Measurements from ENCODE around the gene MTFR1L.

Gene MTFR1L

DNA sequence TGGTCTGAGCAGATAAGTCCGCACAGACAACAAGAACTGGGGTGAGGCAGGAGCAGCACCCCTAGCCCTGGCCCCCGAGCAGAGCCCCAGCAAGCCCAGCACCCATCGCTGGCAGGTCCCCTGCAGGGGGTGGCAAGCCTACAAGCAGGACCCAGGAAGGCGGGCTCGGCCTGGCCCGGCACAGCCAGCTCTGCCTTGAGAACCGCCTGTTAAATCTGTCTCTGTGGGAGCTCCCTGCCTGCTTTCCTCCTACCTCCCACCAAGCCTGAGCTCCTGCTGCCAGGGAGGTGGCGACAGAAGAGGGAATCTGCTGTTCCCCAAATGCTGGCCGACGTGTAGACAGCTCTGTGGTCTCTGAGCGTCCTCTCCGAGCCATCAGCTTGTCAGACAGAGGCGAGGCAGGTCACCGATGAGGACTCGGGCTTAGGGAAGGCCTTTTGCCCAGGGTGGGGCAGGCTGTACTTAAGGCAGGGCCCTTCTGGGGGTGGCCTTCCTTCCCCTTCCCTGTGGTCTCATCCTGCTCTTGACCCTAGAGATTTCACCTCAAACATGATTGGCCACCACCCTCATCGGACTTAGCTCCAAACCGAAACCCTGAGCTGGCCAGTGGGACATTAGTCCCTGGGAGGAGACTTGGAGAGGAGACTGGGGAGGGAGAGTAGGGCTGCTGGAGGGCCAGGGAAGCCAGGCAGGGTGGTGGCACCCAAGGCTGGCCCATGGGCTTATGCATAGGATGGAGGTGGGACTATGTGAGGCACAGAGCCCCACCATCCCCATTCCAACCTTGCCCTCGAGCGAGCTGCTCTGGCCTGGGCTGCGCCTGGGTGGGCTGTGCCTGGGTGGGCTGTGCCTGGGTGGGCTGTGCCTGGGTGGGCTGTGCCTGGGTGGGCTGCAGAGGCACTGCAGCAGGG is 12.0 kb upstream of the MTFR1L start:
- DNase-seq (ENCODE audit: low read depth in 2 of 2) = no peak

DNA sequence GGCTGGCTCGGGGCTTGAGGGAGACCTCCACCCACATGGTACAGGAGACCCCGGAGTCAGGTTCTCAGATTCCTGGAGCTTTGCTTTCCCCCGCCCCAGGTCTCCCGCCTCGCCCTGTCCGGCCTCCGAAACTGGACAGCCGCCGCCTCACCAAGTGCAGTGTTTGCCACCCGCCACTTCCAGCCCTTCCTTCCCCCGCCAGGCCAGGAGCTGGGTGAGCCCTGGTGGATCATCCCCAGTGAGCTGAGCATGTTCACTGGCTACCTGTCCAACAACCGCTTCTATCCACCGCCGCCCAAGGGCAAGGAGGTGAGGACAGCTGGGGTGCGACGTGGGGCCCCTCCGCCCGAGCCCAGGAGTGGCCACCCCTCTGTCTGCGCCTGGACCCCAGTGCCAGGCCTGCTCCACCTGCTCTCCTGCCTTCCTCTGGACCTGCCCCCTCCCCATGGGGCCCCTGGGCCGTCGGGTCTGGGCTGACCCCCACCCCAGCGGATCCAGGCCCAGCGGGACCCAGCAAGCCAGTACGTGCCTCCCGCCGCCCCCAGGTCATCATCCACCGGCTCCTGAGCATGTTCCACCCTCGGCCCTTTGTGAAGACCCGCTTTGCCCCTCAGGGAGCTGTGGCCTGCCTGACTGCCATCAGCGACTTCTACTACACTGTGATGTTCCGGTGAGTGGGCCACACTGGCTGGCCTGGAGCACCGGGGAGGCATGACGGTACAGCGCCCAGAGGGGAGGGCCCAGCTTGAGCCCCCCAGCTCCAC is 11.1 kb upstream of the MTFR1L start:
- DNase-seq (ENCODE audit: low read depth in 2 of 2) = no peak

DNA sequence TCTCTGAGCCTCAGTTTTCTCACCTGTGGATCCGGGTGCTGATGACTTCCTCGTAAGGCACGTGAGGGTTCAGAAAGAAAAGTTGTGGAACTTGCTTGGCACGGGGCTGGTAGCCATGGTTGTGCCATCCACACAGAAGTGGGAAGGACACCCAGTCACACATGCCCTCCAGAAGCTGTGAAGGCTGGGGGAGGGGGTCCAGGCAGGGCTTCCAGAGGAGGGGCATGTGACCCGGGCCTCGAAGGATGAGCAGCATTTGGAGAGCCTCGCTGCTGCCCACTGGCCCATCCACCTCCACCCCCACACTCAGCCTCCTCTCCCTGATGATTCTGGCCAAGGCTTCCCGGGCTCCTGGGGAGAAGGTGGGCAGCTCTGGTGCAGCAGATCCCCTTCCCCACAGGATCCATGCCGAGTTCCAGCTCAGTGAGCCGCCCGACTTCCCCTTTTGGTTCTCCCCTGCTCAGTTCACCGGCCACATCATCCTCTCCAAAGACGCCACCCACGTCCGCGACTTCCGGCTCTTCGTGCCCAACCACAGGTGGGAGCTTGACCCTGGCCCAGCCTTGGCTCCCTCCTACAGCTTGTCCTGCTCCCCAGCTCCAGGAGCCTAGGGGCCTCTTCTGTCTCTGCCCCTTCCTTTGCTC is 10.3 kb upstream of the MTFR1L start:
- DNase-seq (ENCODE audit: low read depth in 2 of 2) = no peak

DNA sequence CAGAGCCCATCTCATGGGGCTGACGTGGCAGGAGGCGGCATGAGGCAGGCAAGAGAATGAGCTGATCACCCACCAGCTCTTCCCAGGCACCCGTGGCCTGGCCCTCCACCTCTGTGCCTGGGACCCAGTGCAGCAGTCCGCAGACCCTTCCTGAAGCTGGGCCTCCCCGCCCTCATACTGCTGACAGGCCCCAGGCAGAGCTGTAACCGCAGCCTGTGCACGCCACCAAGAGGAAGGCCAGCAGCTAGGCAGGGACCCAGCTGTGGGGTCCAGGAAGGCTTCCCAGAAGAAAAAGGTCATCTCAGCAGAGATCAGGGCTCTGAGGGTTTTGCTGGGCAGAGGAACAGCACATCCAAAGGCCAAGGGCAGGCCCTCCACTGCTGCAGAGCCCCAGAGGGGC is 9.8 kb upstream of the MTFR1L start:
- no peak for DNase-seq (ENCODE audit: low read depth in 2 of 2)

DNA sequence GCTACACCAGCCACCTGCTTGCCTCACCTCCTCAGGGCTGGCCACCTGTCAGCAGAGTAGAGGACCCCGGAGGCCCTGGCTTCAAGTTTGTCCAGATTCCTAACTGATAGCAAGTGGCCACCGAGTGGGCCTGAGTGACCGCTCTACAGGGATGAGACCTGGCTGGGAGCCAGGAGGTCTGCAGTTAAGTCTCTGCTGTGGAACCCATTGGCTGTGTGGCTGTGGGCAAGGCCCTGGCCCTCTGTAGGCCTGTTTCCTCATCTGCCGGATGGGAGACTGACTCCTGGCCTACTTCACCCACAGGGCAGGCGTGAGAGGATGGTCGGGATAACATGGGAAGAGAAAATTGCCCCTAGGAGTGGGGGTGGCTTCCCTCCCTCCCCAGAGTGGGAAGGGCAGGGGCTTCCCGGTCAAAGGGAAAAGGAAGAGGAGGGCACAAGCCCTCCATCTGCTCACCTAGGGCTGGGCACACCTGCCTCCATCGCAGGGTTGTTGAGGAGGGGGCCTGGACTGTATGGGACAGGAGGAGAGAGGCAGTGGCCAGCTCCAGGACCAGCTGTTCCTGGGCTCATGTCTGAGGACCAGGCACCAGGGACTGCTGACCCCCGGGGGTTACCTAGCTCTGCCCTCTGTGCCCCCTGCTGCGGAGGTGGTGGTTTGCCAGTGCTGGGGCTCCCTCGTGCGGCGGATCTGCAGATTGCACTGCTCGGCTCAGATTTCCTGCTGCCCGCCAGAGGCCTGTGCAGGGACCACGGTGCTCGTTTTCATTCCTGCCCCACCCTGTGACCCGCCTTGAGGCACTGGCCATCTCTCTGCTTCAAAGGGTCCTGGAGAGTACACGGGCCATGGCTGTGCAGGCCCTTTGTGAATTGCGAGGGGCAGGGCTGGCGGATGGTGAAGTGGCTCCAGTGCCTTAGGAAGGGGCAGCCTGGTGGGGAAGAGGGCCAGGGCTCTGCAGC is 9.1 kb upstream of the MTFR1L start:
- peak; percentile 77 to 84 for DNase-seq (ENCODE audit: low read depth in 2 of 2)

DNA sequence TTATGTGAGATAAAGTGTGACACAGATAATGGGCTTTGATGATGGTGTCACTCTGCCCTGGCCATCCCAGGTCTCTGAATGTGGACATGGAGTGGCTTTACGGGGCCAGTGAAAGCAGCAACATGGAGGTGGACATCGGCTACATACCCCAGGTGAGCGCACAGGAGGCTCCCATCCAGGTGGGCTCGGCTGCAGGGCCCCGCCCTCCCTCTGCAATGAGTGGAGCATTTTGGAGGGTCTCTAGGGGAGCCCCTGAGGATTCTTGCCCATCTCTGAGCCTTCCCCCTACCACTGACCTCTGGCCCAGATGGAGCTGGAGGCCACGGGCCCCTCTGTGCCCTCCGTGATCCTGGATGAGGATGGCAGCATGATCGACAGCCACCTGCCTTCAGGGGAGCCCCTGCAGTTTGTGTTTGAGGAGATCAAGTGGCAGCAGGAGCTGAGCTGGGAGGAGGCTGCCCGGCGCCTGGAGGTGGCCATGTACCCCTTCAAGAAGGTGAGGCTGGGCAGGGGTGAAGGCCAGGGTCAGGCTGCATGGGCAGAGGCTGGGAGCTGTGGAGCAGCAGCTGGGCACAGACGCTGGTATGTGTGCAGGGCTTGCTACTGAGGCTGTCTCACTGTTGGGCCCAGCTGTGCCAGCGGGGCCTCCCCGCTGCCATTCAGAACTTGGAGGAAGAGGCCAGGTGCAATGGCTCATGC is 8.2 kb upstream of the MTFR1L start:
- no peak for DNase-seq (ENCODE audit: low read depth in 2 of 2)

DNA sequence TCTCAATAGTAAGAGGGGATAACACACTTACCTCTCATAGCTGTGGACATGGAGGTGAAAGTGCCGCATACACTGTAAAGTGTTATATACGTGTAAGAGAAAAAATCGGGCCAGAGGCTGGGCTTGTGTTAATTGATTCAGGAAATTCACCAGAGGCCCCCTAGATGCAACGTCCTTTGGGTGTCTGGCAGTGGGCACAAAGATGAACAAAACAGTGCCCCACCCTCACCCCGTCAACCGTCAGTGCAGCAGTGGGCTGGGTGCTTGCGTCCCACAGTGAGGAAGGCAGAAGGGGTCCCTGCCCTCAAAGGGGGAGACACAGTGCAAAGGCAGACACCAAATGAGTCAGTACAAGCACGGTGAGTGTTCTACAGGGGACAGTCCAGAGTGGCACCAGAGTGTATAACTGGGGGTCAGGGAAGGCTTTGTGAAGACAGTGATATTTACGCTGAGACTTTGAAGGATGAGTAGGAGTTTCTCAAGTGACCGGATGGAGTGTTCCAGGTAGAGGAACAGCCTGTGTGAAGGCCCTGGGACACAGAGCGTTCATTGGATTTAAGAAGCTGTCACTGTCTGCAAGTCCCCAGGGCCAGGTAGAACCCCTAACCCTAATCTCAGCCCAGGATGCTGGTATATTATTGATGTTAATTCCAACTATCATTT is 6.6 kb upstream of the MTFR1L start:
- no peak for DNase-seq (ENCODE audit: low read depth in 2 of 2)

DNA sequence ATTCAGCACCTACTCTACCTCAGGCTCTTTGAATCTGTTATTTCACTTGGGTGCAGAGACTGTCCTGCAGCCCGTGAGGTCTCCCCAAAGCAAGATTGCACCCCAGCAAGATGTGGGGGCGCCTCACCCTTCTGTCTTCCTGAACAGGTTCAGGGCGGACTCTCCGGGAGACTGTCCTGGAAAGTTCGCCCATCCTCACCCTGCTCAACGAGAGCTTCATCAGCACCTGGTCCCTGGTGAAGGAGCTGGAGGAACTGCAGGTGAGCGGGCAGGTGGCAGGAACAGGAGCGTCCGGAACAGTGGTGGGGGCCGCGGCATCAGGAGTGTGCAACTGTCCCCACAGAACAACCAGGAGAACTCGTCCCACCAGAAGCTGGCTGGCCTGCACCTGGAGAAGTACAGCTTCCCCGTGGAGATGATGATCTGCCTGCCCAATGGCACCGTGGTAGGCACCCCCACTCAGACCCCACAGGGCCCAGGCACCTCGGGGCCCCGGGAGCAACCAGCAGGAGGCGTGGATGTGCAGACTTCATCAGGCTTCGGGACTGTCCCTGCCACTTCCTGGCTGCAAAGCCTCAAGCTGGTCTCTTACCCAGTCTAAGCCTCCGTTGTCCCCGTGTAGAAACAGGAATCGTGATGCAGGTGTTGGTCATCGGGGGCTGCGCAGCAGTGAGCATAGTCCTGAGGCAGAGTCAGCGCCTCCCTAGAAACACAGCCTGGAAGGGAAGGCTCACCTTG is 5.9 kb upstream of the MTFR1L start:
- DNase-seq (ENCODE audit: low read depth in 2 of 2) = no peak

DNA sequence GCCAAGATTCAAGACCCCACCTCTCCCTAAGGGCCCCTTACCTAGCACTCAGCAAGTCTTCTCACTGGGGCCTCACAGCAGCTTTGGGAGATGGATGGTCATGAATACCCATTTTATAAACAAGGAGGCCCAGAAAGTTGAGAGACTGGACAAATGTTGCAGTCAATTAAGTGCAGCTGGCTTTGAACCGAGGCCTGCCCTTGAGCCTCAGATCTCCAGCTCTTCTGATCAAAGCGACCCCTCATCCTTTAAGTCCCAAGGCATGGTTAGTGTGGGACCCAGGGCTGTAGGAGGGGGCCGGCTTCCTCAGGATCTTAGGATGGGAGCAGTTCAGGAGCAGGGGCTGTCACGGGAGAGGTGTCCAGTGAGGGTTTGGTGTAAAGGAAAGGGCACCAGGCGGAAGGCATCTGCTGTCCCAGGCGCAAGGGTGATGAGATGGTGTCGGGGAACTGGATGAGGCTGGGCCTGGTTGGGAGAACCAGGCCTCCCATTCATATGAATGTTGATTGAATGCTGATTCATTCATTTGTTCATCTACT is 5.1 kb upstream of the MTFR1L start:
- no peak for DNase-seq (ENCODE audit: low read depth in 2 of 2)

DNA sequence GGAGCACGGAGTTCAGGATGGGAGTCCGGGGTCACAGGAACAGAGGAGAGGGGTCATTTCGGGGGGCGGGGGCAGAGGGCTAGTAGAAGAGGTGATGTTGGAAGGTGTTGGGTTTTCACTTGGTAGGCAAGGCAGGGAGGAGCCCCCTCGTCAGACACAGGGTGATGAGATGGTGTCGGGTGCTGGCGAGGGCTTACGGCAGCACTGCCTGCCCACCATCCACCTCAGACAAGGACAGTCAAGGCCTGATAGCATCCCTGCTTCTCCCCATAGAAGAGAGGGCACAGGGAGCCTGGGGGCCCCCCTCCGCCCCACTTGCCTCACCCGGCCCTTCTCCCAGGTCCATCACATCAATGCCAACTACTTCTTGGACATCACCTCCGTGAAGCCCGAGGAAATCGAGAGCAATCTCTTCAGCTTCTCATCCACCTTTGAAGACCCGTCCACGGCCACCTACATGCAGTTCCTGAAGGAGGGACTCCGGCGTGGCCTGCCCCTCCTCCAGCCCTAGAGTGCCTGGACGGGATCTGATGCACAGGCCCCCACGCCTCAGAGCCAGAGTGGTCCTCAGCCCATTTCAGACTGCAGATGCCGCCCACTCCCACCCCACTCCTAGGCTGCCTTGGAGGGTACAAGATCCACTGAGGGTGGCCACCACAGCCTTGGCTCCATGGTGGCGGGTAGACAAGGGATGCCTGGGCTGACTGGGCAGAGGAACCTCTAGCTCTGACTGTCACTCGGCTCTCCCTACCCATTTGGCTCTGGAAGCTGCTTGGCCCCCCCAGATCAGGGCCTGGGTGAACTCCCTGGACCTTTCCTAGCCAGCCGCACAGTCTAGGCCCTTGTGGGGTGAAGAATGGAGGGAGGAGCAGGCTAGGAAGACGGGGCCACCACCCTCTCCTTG is 4.3 kb upstream of the MTFR1L start:
- DNase-seq (ENCODE audit: low read depth in 2 of 2) = no peak

DNA sequence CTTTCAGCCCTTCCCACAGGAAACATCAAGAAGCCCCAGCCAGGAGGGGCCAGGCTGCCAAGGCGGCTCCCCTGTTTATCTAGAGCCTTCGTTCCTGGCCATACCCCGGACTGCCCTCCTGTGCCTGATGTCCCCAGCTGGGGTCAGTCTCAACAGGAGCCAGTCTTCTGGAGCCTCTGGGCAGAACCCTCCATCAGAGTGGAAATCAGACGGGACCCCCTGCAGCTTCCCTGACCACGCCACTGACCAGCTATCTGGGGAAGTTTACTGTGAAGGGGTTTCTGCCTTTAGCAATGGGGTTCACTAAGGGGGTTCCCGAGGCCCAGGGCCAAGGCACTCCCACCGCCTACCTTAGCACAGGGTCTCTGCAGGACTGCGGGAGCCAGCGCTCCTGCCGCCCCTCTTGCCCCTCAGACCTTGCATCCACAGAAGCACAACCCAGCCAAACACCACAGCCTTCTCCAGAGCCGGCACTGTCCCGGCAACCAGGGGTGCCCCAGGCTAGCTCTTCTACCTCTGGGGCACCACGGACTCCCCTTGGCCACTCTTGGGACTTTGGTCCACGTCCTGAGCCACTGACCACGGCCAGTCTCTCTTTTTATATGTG is 3.5 kb upstream of the MTFR1L start:
- no peak for DNase-seq (ENCODE audit: low read depth in 2 of 2)

DNA sequence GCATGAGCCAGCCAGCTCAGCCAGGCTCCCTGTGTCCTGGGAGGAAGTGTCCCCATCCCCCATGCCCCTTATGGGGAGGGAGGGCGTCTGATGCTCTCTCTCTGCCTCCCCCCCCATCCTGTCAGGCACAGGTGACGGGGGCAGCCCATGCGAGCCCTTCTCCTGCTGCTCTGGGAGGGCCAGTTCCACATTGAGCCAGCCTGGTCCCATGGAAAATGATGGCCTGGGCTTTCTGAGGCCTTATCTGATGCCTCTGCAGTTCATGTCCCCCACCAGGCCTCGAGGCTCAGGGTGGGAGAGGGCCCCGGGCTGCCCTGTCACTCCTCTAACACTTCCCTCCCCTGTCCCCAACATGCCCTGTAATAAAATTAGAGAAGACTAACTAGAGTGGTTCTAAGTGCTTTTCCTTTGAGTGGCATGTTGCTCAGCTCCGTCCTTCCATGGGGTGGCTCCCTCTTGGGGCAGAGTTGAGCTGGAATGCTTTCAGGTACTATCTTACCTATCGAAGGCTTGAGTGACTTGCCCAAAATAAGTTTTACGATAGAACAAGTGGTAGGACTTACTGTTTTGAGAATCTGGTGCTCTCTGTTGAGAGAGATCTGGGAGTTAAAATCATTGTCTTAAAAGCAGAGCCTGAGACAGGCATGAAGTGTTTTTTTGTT is 1.8 kb upstream of the MTFR1L start:
- no peak for DNase-seq (ENCODE audit: low read depth in 2 of 2)

DNA sequence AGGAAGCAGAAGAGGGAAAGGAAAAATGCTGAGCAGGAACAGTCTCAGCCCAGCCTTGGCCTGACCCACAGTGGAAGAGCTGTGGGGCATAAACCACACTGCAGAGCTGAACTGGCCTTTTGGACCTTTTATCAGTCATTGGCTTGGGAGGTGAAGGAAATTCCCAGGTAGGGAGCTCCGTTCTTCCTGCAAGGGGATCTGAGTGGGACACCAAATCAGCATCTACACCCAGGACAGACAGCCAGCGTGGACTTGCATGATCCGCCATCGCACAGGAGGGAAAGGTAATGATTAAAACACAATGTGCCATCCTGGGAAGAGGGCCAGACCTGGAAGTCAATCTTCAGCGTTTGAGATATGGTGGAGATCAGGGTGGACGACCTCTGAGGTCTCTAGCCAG is 1.2 kb upstream of the MTFR1L start:
- DNase-seq (ENCODE audit: low read depth in 2 of 2) = no peak

DNA sequence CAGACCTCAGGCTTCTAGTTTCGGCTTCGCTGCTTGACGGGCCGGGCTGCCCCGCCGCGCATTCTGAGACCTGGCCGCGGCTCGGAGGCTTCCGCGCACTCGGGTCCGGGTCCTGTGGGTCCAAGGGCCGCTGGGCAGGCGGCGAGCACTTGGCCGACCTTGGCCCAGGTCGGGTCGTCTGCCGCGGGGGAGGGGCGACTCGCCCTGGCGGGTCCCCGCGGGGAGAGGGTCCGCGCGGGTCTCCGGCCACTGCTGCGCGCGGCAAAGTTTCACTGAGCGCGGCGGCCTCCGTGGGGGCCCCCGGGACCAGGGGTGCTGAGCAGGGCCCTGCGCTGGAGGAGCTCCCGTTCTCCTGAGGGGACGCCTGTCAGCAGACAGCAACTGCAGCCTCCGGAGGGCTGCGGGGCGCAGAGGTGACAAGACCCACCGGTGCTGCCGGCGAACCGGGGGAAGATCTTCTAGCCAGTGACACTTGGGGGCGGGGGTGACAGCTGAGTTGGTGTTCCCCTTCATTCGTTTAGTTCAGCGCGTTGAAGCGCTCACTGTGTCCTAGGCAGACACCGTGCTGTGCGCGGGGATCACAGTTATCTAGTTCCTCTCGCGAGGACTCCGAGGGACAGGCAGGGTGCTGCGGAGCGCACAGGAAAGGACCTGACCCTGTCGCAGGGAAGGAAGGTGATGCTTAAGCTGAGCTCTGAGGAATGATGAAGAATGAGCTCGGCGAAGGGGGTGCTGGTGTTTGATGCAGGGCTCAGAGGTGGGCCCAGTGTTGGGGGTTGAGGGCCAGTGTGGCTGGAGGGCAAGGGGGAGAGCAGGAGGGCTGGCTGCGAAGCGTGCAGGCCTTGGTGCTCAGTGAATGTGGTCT is 725 bp downstream of the MTFR1L start:
- DNase-seq (ENCODE audit: low read depth in 2 of 2) = peak; percentile 41 to 46

DNA sequence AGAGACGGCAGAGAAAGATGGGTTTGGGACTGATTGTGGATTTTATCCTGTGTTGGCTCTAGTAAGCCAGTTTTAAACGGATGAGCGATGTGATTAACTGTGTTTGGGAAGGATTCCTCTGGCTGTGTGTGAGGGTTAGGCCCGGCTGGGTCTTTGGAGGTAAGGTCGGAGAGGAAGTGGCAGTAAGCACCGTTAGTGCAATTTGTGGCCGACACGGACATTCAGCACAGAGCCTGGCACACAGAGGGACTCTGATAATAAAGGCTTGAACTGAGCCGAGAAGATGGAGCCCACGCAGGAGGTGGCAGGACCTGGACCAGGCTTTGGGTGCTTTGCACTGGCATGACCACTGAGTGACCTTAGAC is 1.3 kb downstream of the MTFR1L start:
- no peak for DNase-seq (ENCODE audit: low read depth in 2 of 2)

DNA sequence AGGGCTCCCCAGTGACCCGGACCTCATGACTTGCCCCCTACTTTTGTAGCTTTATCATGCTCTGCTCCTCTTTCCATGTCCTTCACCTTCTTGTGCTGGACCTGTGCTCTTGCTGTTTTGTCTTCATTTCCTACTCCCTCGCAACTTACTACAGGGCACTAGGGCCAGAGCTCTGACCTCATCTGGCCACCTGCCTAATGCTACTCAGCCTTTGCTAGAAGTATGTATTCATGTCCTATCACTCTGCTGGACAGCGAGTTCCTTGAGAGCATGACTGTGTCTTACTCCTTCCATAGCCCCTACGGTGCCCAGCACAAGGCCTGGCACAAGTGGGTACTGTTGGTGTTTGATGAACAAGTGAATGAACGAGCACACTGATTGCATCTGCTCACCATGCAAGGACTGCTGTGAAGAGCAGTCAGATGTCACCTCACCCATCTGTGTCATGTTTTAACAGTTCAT is 1.9 kb downstream of the MTFR1L start:
- no peak for DNase-seq (ENCODE audit: low read depth in 2 of 2)
